Measurements from ENCODE around the gene RNGTT. TPM values are rescaled to one million over a fixed set of nuclear protein-coding genes. Genes with fewer than 3 reads are reported as not detected.

The RNGTT gene
- total RNA-seq, 2 donors from 2014 or later = 7.8 to 11.4 TPM

- Histone ChIP-seq H3K9me3 (no peaks in the 10 kb centered on the region), H3K27me3 (no peaks in the 10 kb centered on the region), H3K9ac (ENCODE audit: low read depth in 2 of 2, low read length in 2 of 2) (no peak overlapping the region), H3K4me3 (no peak overlapping the region), H3K36me3 (no peaks in the 10 kb centered on the region), H3K27ac (no peak overlapping the region), H3K4me1 (no peaks in the 10 kb centered on the region)
- TF ChIP-seq CTCF (IDR thresholded peaks at IDR 0.05) = no peak
- intact Hi-C loops (cut with DNase I) = no loop called here
- no peak for DNase-seq
These were observed 339.9 kb downstream of the RNGTT start for GRCh38 chr6:88623531-88623930.

- TF ChIP-seq CTCF (IDR thresholded peaks at IDR 0.05) = no peak
- H3K36me3 ChIP-seq = no peaks in the 10 kb centered on the region
- no peaks in the 10 kb centered on the region for H3K9me3 ChIP-seq
- no peak overlapping the region for H3K4me3 ChIP-seq
- no peaks in the 10 kb centered on the region for H3K4me1 ChIP-seq
- no peaks in the 10 kb centered on the region for H3K27me3 ChIP-seq
- intact Hi-C loops (cut with DNase I) = no loop called here
- DNase-seq = no peak
- H3K9ac ChIP-seq (ENCODE audit: low read depth in 2 of 2, low read length in 2 of 2) = no peak overlapping the region
- no peak overlapping the region for H3K27ac ChIP-seq
These were observed 343.5 kb downstream of the RNGTT start for GRCh38 chr6:88619951-88620350.

- H3K4me3 ChIP-seq = no peak overlapping the region
- DNase-seq = no peak
- intact Hi-C loops (cut with DNase I) = no loop called here
- H3K27me3 ChIP-seq = no peaks in the 10 kb centered on the region
- no peak overlapping the region for H3K9ac ChIP-seq (ENCODE audit: low read depth in 2 of 2, low read length in 2 of 2)
- H3K9me3 ChIP-seq = no peaks in the 10 kb centered on the region
- H3K27ac ChIP-seq = no peak overlapping the region
- TF ChIP-seq CTCF (IDR thresholded peaks at IDR 0.05) = no peak
- no peaks in the 10 kb centered on the region for H3K36me3 ChIP-seq
- no peaks in the 10 kb centered on the region for H3K4me1 ChIP-seq
These were observed 347.0 kb downstream of the RNGTT start for GRCh38 chr6:88616380-88616779.

- Histone ChIP-seq H3K9me3 (no peaks in the 10 kb centered on the region), H3K27me3 (no peaks in the 10 kb centered on the region), H3K4me3 (no peak overlapping the region), H3K27ac (no peak overlapping the region), H3K4me1 (no peaks in the 10 kb centered on the region), H3K36me3 (no peaks in the 10 kb centered on the region), H3K9ac (ENCODE audit: low read depth in 2 of 2, low read length in 2 of 2) (no peak overlapping the region)
- no peak for TF ChIP-seq CTCF (IDR thresholded peaks at IDR 0.05)
- intact Hi-C loops (cut with DNase I) = no loop called here
- no peak for DNase-seq
These were observed 349.0 kb downstream of the RNGTT start for GRCh38 chr6:88614316-88614877.

- no peak for DNase-seq
- Histone ChIP-seq H3K27ac (no peak overlapping the region), H3K27me3 (no peaks in the 10 kb centered on the region), H3K9ac (ENCODE audit: low read depth in 2 of 2, low read length in 2 of 2) (no peak overlapping the region), H3K36me3 (no peaks in the 10 kb centered on the region), H3K4me1 (no peaks in the 10 kb centered on the region), H3K4me3 (no peak overlapping the region), H3K9me3 (no peaks in the 10 kb centered on the region)
- intact Hi-C loops (cut with DNase I) = no loop called here
- no peak for TF ChIP-seq CTCF (IDR thresholded peaks at IDR 0.05)
These were observed 350.8 kb downstream of the RNGTT start for GRCh38 chr6:88612631-88613030.

Measured in colonic mucosa (tissue), 4 donors.